VCaP (cell line): Measurements from ENCODE around the gene NRXN3.

Experiments used
- H3K27ac ChIP-seq: fragments of 450-650 bp; 2 replicates; pipeline ENCODE4 v1.5.1; 2017
- TF ChIP-seq, protein P1 (sequence below): fragments of 450-650 bp; conservative IDR thresholded peaks from 2 replicates; pipeline ENCODE4 v1.5.1; 2017; ENCODE audit warnings: mild to moderate bottlenecking, moderate library complexity

Gene NRXN3

DNA sequence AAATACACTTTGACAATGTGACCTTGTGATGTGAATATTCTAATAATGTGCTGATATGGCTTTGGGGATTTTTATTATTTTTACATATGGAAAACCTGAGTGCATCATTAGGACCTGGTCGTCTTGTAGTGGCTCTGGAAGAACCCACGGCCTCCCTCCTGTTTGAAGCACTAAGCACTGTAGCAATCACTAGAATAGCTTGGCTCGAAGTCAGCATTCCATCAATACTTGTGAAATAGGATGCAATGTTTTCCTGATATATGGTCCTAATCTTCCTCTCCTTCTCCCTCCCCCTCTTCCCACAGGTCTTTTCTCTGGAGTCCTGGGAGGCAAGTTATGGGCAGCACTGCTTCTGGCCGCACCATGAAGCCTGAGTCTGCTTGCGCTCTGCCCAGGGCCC is 71.9 kb downstream of the NRXN3 start:
- H3K27ac ChIP-seq, result no peak overlapping the region; the same call in 1 of the 2 replicates
- TF ChIP-seq, protein P1, sequence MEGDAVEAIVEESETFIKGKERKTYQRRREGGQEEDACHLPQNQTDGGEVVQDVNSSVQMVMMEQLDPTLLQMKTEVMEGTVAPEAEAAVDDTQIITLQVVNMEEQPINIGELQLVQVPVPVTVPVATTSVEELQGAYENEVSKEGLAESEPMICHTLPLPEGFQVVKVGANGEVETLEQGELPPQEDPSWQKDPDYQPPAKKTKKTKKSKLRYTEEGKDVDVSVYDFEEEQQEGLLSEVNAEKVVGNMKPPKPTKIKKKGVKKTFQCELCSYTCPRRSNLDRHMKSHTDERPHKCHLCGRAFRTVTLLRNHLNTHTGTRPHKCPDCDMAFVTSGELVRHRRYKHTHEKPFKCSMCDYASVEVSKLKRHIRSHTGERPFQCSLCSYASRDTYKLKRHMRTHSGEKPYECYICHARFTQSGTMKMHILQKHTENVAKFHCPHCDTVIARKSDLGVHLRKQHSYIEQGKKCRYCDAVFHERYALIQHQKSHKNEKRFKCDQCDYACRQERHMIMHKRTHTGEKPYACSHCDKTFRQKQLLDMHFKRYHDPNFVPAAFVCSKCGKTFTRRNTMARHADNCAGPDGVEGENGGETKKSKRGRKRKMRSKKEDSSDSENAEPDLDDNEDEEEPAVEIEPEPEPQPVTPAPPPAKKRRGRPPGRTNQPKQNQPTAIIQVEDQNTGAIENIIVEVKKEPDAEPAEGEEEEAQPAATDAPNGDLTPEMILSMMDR, result no peak

DNA sequence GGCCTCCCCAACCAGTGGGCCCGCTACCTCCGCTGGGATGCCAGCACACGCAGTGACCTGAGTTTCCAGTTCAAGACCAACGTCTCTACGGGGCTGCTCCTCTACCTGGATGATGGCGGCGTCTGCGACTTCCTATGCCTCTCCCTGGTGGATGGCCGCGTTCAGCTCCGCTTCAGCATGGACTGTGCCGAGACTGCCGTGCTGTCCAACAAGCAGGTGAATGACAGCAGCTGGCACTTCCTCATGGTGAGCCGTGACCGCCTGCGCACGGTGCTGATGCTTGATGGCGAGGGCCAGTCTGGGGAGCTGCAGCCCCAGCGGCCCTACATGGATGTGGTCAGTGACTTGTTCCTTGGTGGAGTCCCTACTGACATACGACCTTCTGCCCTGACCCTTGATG is 73.0 kb downstream of the NRXN3 start:
- TF ChIP-seq, protein P1, result no peak
- H3K27ac ChIP-seq, result no peak overlapping the region

DNA sequence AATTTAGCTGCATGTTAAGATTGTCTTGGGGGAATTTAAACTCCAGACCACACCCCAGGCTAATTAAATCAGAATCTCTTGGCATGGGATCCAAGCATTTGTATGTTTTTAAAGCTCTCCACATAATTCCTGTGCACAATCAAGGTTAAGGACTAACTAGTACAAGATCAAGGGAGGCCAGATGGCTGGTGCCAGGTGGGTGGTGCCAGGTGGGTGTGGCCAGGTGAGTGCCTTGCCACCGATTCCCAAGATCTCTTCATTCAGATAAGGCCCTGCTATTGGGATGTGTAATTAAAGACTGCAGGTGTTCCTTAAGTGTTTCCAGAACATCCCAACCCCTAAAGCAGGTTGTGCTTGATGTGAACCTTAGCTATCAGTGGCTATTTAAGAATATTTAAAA is 75.1 kb downstream of the NRXN3 start:
- TF ChIP-seq, protein P1, result no peak
- no peak overlapping the region for H3K27ac ChIP-seq

DNA sequence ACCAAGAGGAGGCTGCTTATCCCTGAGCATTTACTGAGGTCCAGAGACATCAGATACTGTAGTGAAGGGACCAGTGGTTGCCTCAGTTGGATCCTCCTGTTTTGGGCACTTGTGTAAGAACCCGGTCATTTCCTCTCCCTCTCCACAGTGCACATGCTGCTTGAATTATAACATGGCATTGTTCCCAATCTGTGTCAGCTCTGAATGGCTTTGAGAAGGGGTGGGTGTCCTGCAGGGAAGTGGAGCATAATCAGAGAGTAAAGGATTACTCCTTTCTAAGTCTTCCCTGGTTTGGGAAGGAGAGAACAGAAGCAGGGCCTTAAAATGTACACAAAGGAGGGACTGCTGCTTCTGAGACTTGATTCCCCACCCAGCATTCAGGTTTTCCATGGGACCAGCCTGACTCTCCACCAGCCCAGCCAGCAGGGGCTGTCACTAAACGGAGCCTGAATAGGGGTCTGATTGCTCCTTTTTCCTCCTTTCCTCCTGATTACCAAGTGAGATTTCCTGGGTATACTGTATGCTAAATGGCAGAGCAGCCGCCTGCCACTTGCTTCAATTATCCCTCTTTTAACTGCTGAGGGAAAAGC is 78.4 kb downstream of the NRXN3 start:
- H3K27ac ChIP-seq, result no peak overlapping the region
- TF ChIP-seq, protein P1, result no peak

DNA sequence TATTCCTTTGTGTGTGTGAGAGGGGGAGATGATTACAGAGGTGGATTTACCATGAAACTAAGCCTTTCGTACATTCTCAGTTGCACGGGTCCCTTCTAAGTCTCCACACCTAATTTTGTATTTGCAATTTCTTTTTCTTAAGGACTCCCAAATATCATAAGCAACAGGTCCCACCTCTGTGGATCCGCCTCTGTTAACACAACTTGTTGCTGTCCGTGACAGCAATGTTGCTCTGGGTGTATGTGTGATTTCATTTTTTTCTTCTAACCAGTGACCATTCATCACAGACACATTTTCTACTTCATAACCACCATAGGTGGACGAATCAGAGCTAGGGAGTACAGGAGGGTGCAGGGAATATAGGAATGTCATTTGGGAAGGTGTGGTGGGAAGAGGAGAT is 81.1 kb downstream of the NRXN3 start:
- TF ChIP-seq, protein P1, result no peak
- no peak overlapping the region for H3K27ac ChIP-seq

DNA sequence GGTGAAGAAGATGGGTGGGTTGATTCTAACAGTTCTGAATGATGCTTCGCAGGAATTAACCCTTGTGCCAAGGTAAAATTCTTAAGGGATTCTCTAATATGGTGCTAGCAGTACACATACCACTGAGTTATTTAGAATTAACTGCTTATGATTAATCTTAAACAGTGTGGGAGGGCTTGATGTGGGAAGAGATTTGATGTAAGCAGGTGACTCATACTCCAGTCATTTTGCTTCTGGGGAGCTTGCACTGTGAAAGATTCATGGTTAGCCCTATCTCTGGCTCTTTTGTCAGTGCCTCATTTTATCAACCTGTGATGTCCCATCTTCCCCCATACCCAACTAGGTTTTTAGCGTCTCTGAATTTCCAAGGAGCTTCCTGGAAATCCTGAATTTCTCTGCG is 83.8 kb downstream of the NRXN3 start:
- TF ChIP-seq, protein P1, result no peak
- no peak overlapping the region for H3K27ac ChIP-seq

DNA sequence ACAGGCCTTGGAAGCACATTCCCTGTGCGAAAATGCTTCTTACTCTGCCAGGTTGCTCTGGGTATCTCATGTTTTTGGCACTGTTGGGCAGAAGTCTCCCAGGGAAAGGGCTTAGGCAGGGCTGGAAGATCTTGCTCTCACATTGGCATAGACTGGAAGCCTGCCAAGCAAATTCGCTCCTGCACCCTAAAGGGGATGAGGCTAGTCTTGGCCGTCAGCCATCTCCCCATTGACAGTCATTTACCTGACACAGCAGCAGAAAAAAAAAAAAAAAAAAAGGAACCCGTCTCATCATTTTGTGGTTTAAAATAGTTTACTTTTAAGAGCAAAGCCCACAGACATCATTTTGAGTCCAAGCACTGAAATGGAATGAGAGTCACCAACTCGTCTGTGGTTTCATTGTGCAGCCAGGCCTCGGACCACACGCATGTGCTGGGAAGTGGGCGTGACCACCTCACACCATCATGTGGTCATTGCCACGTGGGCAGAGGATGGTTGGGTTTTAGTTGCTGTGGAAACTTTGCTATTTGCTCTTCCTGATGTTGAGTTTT is 84.8 kb downstream of the NRXN3 start:
- H3K27ac ChIP-seq, result no peak overlapping the region
- TF ChIP-seq, protein P1, result no peak
